ENCODE data around the gene BCL6B. TPM values are rescaled to one million over a fixed set of nuclear protein-coding genes. Genes with fewer than 3 reads are reported as not detected.
"Not testable (repeated sequence)": the region's sequence is repeated elsewhere in the genome, so short reads cannot be mapped to it uniquely, and the experiment has no call there.

BCL6B gene
- total RNA-seq, 2 experiments from 2014 or later, result 0.36 to 0.54 TPM

DNA sequence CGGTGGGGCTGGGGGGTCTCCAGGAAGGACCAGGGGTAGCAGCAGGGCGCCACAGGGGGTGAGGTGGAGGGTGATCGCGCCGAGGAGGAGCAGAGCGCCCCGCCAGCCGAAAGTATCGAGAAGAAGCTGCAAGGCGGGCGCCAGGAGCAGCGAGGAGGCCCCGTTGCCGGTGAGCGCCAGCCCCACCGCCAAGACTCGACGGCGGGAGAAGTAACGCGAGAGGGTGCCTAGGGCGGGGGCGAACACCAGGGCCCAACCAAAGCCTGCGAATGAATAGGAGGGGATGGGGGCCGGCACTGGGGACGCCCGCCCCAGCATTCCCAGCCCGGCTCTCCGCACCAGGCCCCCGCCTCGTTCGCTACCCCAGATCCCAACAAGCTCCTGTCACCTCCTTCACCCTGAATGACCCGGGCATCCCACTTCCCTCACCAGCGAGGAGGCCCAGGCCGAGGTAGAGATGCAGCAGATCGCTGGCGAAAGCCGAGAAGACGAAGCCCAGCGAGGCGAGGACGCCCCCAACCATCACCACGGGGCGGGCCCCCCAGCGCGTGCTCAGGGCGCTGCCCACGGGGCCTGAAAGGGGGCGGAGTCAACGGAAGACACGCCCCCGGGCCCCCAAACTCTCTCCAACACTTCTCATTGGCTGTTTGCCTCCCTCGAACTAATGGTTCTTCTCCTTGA, 19.8 kb downstream of the BCL6B start:
- peak; percentile 35 for ATAC-seq (ENCODE audit: low read depth)
- DNase-seq, result peak; percentile 71
- Mint-ChIP-seq H3K27ac (peak overlapping the region; percentile 73), H3K4me3 (peak overlapping the region; percentile 81), H3K27me3 (peaks cover 12% of the 10 kb centered on the region), H3K4me1 (peaks cover 36% of the 10 kb centered on the region), H3K9me3 (no peaks in the 10 kb centered on the region), H3K36me3 (no peaks in the 10 kb centered on the region)
- POLR2A ChIA-PET, result interaction anchor here (0.5 to 2.8 kb wide), 4 partner anchors 28 to 254 kb away, joined by 3 to 12 read pairs (median 4); a partner anchor contains a TSS

- POLR2A ChIA-PET, result interaction anchor here (0.5 to 2.8 kb wide), 3 partner anchors 28 to 254 kb away, joined by 3 to 12 read pairs (median 4); a partner anchor contains a TSS
- Mint-ChIP-seq H3K27me3 (peaks cover 12% of the 10 kb centered on the region), H3K4me1 (peaks cover 36% of the 10 kb centered on the region), H3K36me3 (no peaks in the 10 kb centered on the region), H3K4me3 (peak overlapping the region; percentile 81), H3K27ac (peak overlapping the region; percentile 73), H3K9me3 (no peaks in the 10 kb centered on the region)
- DNase-seq (no peak), ATAC-seq (ENCODE audit: low read depth) (peak; percentile 13)
Measured at GRCh38 chr17:7043182-7043496, 20.3 kb downstream of the BCL6B start.

DNA sequence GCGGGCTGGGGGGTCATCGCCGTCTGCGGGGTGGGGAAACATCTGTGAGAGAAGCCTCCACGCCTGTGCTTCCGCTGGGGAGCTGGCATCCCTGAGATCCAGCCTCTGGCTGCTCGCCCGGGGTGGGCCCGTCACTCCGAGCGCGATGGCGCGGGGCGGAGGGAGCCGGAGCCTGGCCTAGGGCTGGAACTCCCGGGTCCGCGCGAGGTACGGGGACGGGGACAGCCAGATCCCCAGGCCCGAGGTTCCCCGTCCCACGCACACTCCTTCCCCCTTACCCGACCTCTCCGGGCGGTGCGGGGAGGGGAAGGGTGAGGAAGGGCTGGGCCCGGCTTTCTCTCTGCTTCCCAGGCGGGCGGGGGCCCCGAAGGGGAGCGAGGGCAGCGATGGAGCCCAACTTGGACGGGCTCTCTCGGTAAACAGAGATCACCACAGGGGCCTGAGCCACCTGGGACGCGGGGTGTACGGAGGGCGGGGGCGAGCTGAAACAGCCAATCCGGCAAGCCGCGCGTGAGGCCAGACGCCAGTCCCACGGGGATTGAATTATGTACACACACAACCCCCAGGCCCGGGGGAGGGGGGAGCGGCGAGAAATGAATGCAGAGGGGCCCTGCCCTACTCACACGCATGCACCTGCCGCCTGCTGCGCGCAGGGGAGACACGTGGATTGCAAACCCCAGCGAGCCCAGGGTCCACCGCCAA, 20.8 kb downstream of the BCL6B start, which contains the start of gene SLC16A11:
Gene SLC16A11 (minus strand): TSS at position 596 of the 702 bp plus-strand sequence. CDS start 579 bp downstream, at position 17.
- DNase-seq (peak; percentile 58), ATAC-seq (ENCODE audit: low read depth) (peak; percentile 11)
- Mint-ChIP-seq H3K4me3 (peak within 1 kb of the TSS; percentile 81), H3K9me3 (no peaks in the 10 kb centered on the region), H3K27me3 (peaks cover 12% of the 10 kb centered on the region), H3K27ac (peak within 1 kb of the TSS; percentile 73), H3K36me3 (no peaks in the 10 kb centered on the region), H3K4me1 (peaks cover 32% of the 10 kb centered on the region)
- POLR2A ChIA-PET, result no interaction called here

DNA sequence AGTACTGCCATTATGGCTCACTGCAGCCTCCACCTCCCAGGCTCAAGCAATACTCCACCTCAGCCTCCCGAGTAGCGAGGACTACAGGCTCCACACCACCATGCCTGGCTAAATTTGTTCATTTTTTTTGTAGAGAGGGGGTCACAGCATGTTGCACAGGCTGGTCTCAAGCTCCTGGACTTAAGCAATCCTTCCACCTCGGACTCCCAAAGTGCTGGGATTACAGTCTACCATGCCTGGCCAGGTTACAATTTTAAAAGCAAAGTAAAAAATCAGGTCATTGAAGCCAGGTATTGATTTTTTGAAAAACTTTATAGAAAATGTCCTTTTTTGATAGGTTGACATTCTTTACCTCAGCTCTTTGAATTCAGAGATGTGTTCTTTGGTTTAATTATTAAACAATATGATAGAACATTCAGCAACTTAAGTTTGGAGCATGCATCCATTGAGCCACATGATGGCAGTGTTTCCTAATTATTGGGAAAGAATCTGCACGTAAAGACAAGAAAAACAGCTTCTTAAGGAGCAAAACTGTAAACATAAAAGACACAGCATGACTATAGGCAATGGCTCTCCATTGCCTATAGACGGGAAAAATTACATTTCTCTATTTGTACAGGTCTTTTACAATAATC, 22.8 kb downstream of the BCL6B start:
- Mint-ChIP-seq H3K27ac (no peak overlapping the region), H3K36me3 (no peaks in the 10 kb centered on the region), H3K4me3 (peak overlapping the region; percentile 71), H3K9me3 (no peaks in the 10 kb centered on the region), H3K27me3 (peaks cover 12% of the 10 kb centered on the region), H3K4me1 (peaks cover 23% of the 10 kb centered on the region)
- ATAC-seq (ENCODE audit: low read depth) (peak; percentile 17), DNase-seq (no peak)
- POLR2A ChIA-PET, result interaction anchor here (0.8 to 3.0 kb wide), 9 partner anchors 10 to 642 kb away, joined by 3 to 21 read pairs (median 4); partner anchors contain the start of genes DVL2, MPDU1, SLC16A13 and TP53

GRCh38 chr17:7046127-7046724, 23.4 kb downstream of the BCL6B start:
- H3K27me3 Mint-ChIP-seq, result peaks cover 12% of the 10 kb centered on the region
- peak overlapping the region; percentile 71 for H3K4me3 Mint-ChIP-seq
- H3K27ac Mint-ChIP-seq, result peak overlapping the region; percentile 81
- H3K4me1 Mint-ChIP-seq, result peaks cover 23% of the 10 kb centered on the region
- peak; percentile 26 for ATAC-seq (ENCODE audit: low read depth)
- H3K36me3 Mint-ChIP-seq, result no peaks in the 10 kb centered on the region
- no peaks in the 10 kb centered on the region for H3K9me3 Mint-ChIP-seq
- DNase-seq, result peak; percentile 63
- POLR2A ChIA-PET, result interaction anchor here (0.5 to 3.0 kb wide), 9 partner anchors 11 to 538 kb away, joined by 3 to 21 read pairs (median 4); partner anchors contain the start of genes DVL2, MPDU1 and SLC16A13

DNA sequence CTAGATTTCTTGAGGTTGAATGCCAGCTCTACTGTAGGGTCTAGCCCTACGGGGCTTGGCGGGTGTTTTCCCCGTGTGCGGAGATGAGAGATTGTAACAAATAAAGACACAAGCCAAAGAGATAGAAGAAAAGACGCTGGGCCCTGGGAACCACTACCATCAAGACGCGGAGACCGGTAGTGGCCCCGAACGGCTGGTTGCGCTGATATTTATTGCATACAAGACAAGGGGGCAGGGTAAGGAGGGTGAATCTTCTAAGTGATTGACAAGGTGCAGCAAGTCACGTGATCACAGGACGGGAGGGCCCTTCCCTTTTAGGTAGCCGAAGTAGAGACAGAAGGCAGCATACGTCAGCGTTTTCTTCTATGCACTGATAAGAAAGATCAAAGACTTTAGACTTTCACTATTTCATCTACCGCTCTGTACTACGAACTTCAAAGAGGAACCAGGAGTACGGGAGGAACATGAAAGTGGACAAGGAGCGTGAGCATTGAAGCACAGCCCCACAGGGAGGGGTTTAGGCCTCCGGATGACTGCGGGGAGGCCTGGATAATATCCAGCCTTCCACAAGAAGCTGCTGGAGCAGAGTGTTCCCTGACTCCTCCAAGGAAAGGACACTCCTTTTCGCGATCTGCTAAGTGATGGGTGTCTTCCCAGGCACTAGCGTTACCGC, 24.0 kb downstream of the BCL6B start:
- Mint-ChIP-seq H3K4me3 (peak overlapping the region; percentile 71), H3K4me1 (peaks cover 23% of the 10 kb centered on the region), H3K27me3 (peaks cover 12% of the 10 kb centered on the region), H3K27ac (peak overlapping the region; percentile 81)
- ATAC-seq (ENCODE audit: low read depth) (peak; percentile 32), DNase-seq (peak; percentile 63)
- POLR2A ChIA-PET, result interaction anchor here (0.5 to 3.0 kb wide), 5 partner anchors 11 to 382 kb away, joined by 4 to 21 read pairs (median 6); partner anchors contain the start of gene SLC16A13
- not testable (repeated sequence) for H3K36me3 Mint-ChIP-seq, H3K9me3 Mint-ChIP-seq

DNA sequence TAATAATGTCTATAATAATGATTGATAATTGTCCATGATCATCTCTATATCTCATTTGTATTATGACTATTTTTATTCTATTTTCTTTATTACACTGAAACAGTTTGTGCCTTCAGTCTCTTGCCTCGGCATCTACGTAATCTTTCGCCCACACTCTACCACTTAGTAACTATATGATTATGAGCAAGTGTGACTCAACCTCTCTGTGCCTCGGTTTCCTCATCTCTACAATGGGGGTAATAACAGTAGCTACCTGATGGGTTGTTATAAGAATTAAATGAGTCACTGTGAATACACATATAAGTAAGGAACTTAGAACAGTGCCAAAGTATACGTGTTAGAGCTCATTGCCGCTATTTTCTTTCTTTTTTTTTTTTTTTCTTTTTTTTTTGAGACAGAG, 24.7 kb downstream of the BCL6B start:
- H3K27ac Mint-ChIP-seq, result no peak overlapping the region

DNA sequence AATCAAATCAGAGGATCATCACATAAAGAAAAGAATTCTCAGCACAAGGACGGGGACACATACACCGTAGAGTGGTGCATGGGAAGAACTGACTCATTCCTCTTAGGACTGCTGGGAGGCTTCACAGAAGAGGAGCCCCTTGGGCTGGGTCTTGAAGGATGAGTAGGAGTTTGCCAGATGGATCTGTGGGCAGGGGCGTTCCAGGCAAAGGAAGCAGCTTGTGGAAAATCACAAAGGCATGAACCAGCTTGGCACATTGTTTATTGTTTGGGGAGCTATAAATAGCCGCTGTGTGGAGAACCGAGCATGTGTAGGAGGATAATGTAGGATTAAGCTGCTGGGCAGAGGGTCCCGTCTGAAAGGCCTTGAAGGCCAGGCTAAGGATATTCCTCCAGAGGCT, 26.1 kb downstream of the BCL6B start:
- POLR2A ChIA-PET, result no interaction called here
- ATAC-seq (ENCODE audit: low read depth) (no peak), DNase-seq (no peak)
- no peak overlapping the region for H3K27ac Mint-ChIP-seq
- H3K9me3 Mint-ChIP-seq, result no peaks in the 10 kb centered on the region
- no peak overlapping the region for H3K4me3 Mint-ChIP-seq
- H3K36me3 Mint-ChIP-seq, result no peaks in the 10 kb centered on the region
- H3K27me3 Mint-ChIP-seq, result peaks cover 9% of the 10 kb centered on the region
- peaks cover 19% of the 10 kb centered on the region for H3K4me1 Mint-ChIP-seq

More for the DNA sequence above, 24.7 kb downstream of the BCL6B start:
- Mint-ChIP-seq H3K4me3 (no peak overlapping the region), H3K36me3 (no peaks in the 10 kb centered on the region), H3K27me3 (peaks cover 9% of the 10 kb centered on the region), H3K9me3 (no peaks in the 10 kb centered on the region), H3K4me1 (peaks cover 19% of the 10 kb centered on the region)
- DNase-seq (no peak), ATAC-seq (ENCODE audit: low read depth) (no peak)
- POLR2A ChIA-PET, result interaction anchor here (0.9 kb wide), 1 partner anchor 12 kb away, joined by 3 read pairs; the partner anchor contains the start of gene SLC16A13

DNA sequence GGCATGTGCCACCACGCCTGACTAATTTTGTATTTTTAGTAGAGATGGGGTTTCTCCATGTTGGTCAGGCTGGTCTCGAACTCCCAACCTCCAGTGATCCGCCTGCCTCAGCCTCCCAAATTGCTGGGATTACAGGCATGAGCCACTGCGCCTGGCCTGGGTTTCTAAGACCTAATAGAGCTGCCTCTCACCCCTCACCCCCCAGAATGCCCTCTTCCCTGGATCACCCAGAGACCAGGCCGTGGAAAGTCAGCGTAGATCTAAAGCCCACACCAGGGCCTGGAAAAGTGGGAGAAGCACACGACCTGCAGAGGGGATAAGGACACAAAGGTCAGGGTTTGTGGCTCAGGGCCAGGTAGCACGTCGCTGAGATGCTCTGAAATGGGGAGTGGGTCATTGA, 27.7 kb downstream of the BCL6B start:
- H3K9me3 Mint-ChIP-seq; H3K27ac Mint-ChIP-seq; H3K4me3 Mint-ChIP-seq; H3K27me3 Mint-ChIP-seq; DNase-seq; H3K36me3 Mint-ChIP-seq; ATAC-seq (ENCODE audit: low read depth): not testable (repeated sequence)
- POLR2A ChIA-PET, result interaction anchor here (0.7 kb wide), 1 partner anchor 1163 kb away, joined by 4 read pairs; no protein-coding TSS in a partner anchor
- H3K4me1 Mint-ChIP-seq, result peaks cover 15% of the 10 kb centered on the region

DNA sequence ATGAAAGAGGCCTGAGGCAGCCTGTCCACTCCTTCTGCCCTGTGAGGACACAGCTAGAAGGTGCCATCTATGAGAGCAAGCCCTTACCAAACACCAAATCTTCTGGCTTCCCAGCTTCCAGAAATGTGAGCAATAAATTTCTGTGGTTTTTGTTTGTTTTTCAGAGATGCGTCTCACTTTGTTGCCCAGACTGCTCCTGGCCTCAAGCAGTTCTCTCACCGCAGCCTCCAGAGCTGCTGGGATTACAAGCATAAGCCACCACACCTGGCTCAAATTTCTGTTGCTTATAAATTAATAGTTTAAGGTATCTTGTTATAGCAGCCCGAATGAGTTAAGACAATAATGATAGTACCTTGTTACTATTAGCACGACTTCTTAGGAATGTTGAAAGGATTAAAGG, 33.5 kb downstream of the BCL6B start:
- Mint-ChIP-seq H3K4me3 (no peak overlapping the region), H3K27ac (no peak overlapping the region), H3K27me3 (peaks cover 2% of the 10 kb centered on the region), H3K4me1 (peaks cover 1% of the 10 kb centered on the region), H3K9me3 (no peaks in the 10 kb centered on the region), H3K36me3 (no peaks in the 10 kb centered on the region)
- ATAC-seq (ENCODE audit: low read depth) (no peak), DNase-seq (no peak)
- POLR2A ChIA-PET, result no interaction called here

- DNase-seq (no peak), ATAC-seq (ENCODE audit: low read depth) (no peak)
- Mint-ChIP-seq H3K9me3 (no peaks in the 10 kb centered on the region), H3K27me3 (peaks cover 2% of the 10 kb centered on the region), H3K4me3 (no peak overlapping the region), H3K36me3 (no peaks in the 10 kb centered on the region), H3K4me1 (peaks cover 1% of the 10 kb centered on the region), H3K27ac (no peak overlapping the region)
- POLR2A ChIA-PET, result no interaction called here
Measured at GRCh38 chr17:7058831-7059447, 36.1 kb downstream of the BCL6B start.

GRCh38 chr17:7060165-7060891, 37.5 kb downstream of the BCL6B start:
- Mint-ChIP-seq H3K27me3 (peaks cover 2% of the 10 kb centered on the region), H3K4me3 (no peak overlapping the region), H3K27ac (no peak overlapping the region), H3K4me1 (peaks cover 1% of the 10 kb centered on the region), H3K9me3 (no peaks in the 10 kb centered on the region), H3K36me3 (no peaks in the 10 kb centered on the region)
- no peak for ATAC-seq (ENCODE audit: low read depth)
- POLR2A ChIA-PET, result interaction anchor here (0.6 kb wide), 1 partner anchor 107 kb away, joined by 4 read pairs; no protein-coding TSS in a partner anchor
- DNase-seq, result no peak

All from activated naive CD8-positive, alpha-beta T cell treated with anti-CD3 and anti-CD28 coated beads, Interleukin-2, amount 10 ng/mL, durations not matched to agents 7 days and 5 days (primary cell).